GM12878 (cell line): ENCODE results near the gene MVP. TPM values are rescaled to one million over a fixed set of nuclear protein-coding genes. Genes with fewer than 3 reads are reported as not detected.

Source experiments
- ATAC-seq: fragments of 200-7000 bp; cut with Tn5 transposase; 3 replicates; pipeline ENCODE4 v1.9.1; 2020; ENCODE audit warnings: mild to moderate bottlenecking, moderate library complexity
- BruUV-seq: library from RNA; stranded (reverse); fragments of 400-500 nt; replicated peaks from 2 replicates; lab custom pipeline; 2021; lab: Mats Ljungman, UMichigan
- CTCF ChIA-PET: fragments of 300-600 bp; sonication (Branson Sonifier 250); formaldehyde crosslinking; extraction: SDS; loops from one replicate; lab custom pipeline; 2021; ENCODE audit warnings: inconsistent platforms; lab: Yijun Ruan, JAX
- POLR2A ChIA-PET: fragments of 350-600 bp; formaldehyde crosslinking; extraction: SDS; loops from one replicate; lab custom pipeline; 2021; ENCODE audit warnings: inconsistent platforms; lab: Charles Lee
- RAD21 ChIA-PET: fragments of 300-600 bp; sonication (Branson Sonifier 250); formaldehyde crosslinking; loops from one replicate; lab custom pipeline; 2023; ENCODE audit warnings: antibody characterized with exemption; ENCODE audit not compliant: unreplicated experiment; lab: Charles Lee
- SMC1A ChIA-PET: fragments of 300-600 bp; sonication (Branson Sonifier 250); formaldehyde crosslinking; loops from one replicate; lab custom pipeline; 2023; ENCODE audit not compliant: unreplicated experiment, uncharacterized antibody; lab: Charles Lee
- DNase-seq: peaks from one replicate; pipeline ENCODE4 v3.0.0-alpha.2; 2011; ENCODE audit warnings: low read depth, low spot score
- FAIRE-seq: peaks from 3 replicates; lab custom pipeline; 2011; peaks lifted over from hg19 to GRCh38; lab: Jason Lieb, UNC
- H2AFZ ChIP-seq: 2 replicates; pipeline ENCODE4 v1.6.0; 2011; ENCODE audit warnings: low read depth, low read length, control low read depth; ENCODE audit not compliant: control insufficient read depth
- H3K27ac ChIP-seq: 2 replicates; pipeline ENCODE4 v1.5.1; 2011; ENCODE audit warnings: control low read depth; ENCODE audit not compliant: control insufficient read depth, insufficient read depth
- H3K27me3 ChIP-seq, 2 experiments: replicated peaks in 1 of 2; 2 replicates each; pipeline versions ENCODE4 v1.6.0 to v1.6.1; 2011; ENCODE audit warnings: low read length in 1 of 2; ENCODE audit not compliant: control insufficient read depth in 2 of 2, insufficient read depth in 2 of 2
- H3K36me3 ChIP-seq, 2 experiments: 2 replicates each; pipeline ENCODE4 v1.5.1; 2011; ENCODE audit warnings: low read length in 1 of 2; ENCODE audit not compliant: control insufficient read depth in 2 of 2, insufficient read depth in 2 of 2
- H3K4me1 ChIP-seq: 2 replicates; pipeline ENCODE4 v1.6.1; 2011; ENCODE audit warnings: mild to moderate bottlenecking, low read length, moderate library complexity, mixed read lengths; ENCODE audit not compliant: control insufficient read depth, insufficient read depth
- H3K4me2 ChIP-seq: 2 replicates; pipeline ENCODE4 v1.6.0; 2011; ENCODE audit warnings: control low read depth; ENCODE audit not compliant: control insufficient read depth, insufficient read depth
- H3K4me3 ChIP-seq: fragments of 200-600 bp; sonication (generic); 2 replicates; pipeline ENCODE4 v1.5.1; 2016
- H3K79me2 ChIP-seq: 2 replicates; pipeline ENCODE4 v1.6.0; 2011; ENCODE audit warnings: low read length; ENCODE audit not compliant: control insufficient read depth, insufficient read depth
- H3K9ac ChIP-seq: 2 replicates; pipeline ENCODE4 v1.8.0; 2011; ENCODE audit warnings: low read length, control low read depth, mixed read lengths; ENCODE audit not compliant: control insufficient read depth, insufficient read depth
- H3K9me3 ChIP-seq: replicated peaks from 3 replicates; pipeline ENCODE4 v1.5.1; 2011; ENCODE audit warnings: mild to moderate bottlenecking, low read length; ENCODE audit not compliant: control insufficient read depth, insufficient read depth
- H4K20me1 ChIP-seq: 2 replicates; pipeline ENCODE4 v1.6.0; 2011; ENCODE audit not compliant: control insufficient read depth, insufficient read depth
- BHLHE40 ChIP-seq, 2 experiments: fragments of 450-650 bp in 1 of 2; IDR thresholded peaks; 2 replicates each; pipeline ENCODE4 v1.6.1; 2011 to 2017; ENCODE audit warnings: low read depth in 2 of 2, borderline replicate concordance in 1 of 2, improper control_type of control experiment in 1 of 2, low read length in 1 of 2, mild to moderate bottlenecking in 1 of 2
- BRCA1 ChIP-seq: IDR thresholded peaks from 2 replicates; pipeline ENCODE4 v1.6.1; 2011; ENCODE audit warnings: low read depth, low read length, improper control_type of control experiment
- HDAC6 ChIP-seq: fragments of 200-600 bp; sonication (generic); IDR thresholded peaks from one replicate; pipeline ENCODE4 v1.8.0; 2017; ENCODE audit warnings: antibody characterized with exemption; ENCODE audit not compliant: unreplicated experiment
- IKZF2 ChIP-seq, 2 experiments: fragments of 450-650 bp; IDR thresholded peaks; 2 replicates each; pipeline ENCODE4 v1.6.1; 2017; ENCODE audit warnings: mild to moderate bottlenecking in 2 of 2, moderate library complexity in 2 of 2
- MEF2A ChIP-seq: IDR thresholded peaks from 2 replicates; pipeline ENCODE4 v1.6.1; 2011; ENCODE audit warnings: low read depth, mild to moderate bottlenecking, low read length, moderate library complexity; ENCODE audit not compliant: insufficient read depth
- MEF2B ChIP-seq: fragments of 450-650 bp; IDR thresholded peaks from 2 replicates; pipeline ENCODE4 v1.6.1; 2018; ENCODE audit warnings: mild to moderate bottlenecking, moderate library complexity; ENCODE audit not compliant: partially characterized antibody, poor library complexity, severe bottlenecking
- NR2F1 ChIP-seq: fragments of 450-650 bp; conservative IDR thresholded peaks from 2 replicates; pipeline ENCODE4 v1.6.1; 2017; ENCODE audit warnings: mild to moderate bottlenecking
- RFX5 ChIP-seq: IDR thresholded peaks from 2 replicates; pipeline ENCODE4 v1.6.1; 2011; ENCODE audit warnings: low read depth, low read length, improper control_type of control experiment
- SIX5 ChIP-seq: IDR thresholded peaks from 2 replicates; pipeline ENCODE4 v1.6.1; 2011; ENCODE audit warnings: mild to moderate bottlenecking, low read depth, low read length, moderate library complexity; ENCODE audit not compliant: severe bottlenecking
- SRF ChIP-seq, 2 experiments: IDR thresholded peaks; 2 replicates each; pipeline ENCODE4 v1.6.1; 2011; ENCODE audit warnings: low read depth in 2 of 2, low read length in 2 of 2, mild to moderate bottlenecking in 1 of 2, moderate library complexity in 1 of 2
- SUPT20H ChIP-seq: IDR thresholded peaks from 2 replicates; pipeline ENCODE4 v1.6.1; 2011; ENCODE audit warnings: low read depth, mild to moderate bottlenecking, low read length, moderate library complexity, borderline replicate concordance; ENCODE audit not compliant: control insufficient read depth
- WRNIP1 ChIP-seq: IDR thresholded peaks from 2 replicates; pipeline ENCODE4 v1.6.1; 2011; ENCODE audit warnings: low read depth, low read length, improper control_type of control experiment, borderline replicate concordance
- ZNF384 ChIP-seq: IDR thresholded peaks from 2 replicates; pipeline ENCODE4 v1.6.1; 2012; ENCODE audit warnings: low read depth, mild to moderate bottlenecking, low read length, improper control_type of control experiment, borderline replicate concordance
- WGBS: methylation state at CpG from one replicate; pipeline ENCODE4 v1.1.6; 2016; ENCODE audit warnings: low lambda C conversion rate; ENCODE audit not compliant: insufficient replicate concordance, insufficient coverage; ENCODE audit errors: missing lambda C conversion rate; 5-methylcytosine and 5-hydroxymethylcytosine counted together
- in situ Hi-C: fragments of 300-500 bp; cut with MboI; formaldehyde crosslinking; loops from 9 replicates; pipeline ENCODE4 v1.14.3; 2018; ENCODE audit warnings: mixed read lengths
- intact Hi-C: fragments of 100-400 bp; cut with micrococcal nuclease; formaldehyde crosslinking; loops from one replicate; pipeline ENCODE4 v1.14.2; 2022; ENCODE audit not compliant: unreplicated experiment
- polyA plus RNA-seq, 11 experiments: library from polyadenylated mRNA; depleted of rRNA in 4 of 11; unstranded in 6 of 11; stranded (reverse) in 5 of 11; fragments of >200 nt; fragmentation: Nextera tagmentation in 4 of 11; fragmentation: Illumina TruSeq in 1 of 11; extraction: Ambion mirVana in 4 of 11; extraction: Trizol in 1 of 11; gene quantifications; 1 replicate in 1 of 11; 2 replicates in 10 of 11; pipeline versions ENCODE4 v1.2.1 to v1.2.3, GENCODE V29; 2011 to 2016; ENCODE audit warnings: inconsistent platforms in 2 of 11, missing spikeins in 2 of 11, low read depth in 1 of 11
- total RNA-seq, 4 experiments: library from RNA; depleted of rRNA in 3 of 4; stranded (reverse); fragments of >200 nt in 3 of 4; fragmentation: Illumina TruSeq in 1 of 4; extraction: Trizol in 1 of 4; gene quantifications; 2 replicates each; pipeline versions ENCODE4 v1.2.1 to v1.2.3, GENCODE V29; 2013 to 2021
- TF ChIP-seq, protein P1 (sequence below): fragments of 450-650 bp; IDR thresholded peaks from 2 replicates; pipeline ENCODE4 v1.6.1; 2014; ENCODE audit warnings: mild to moderate bottlenecking
- TF ChIP-seq, protein P2 (sequence below): IDR thresholded peaks from 2 replicates; pipeline ENCODE4 v1.6.1; 2011; ENCODE audit warnings: borderline replicate concordance, low read depth, mild to moderate bottlenecking, moderate library complexity, mixed read lengths, low read length; ENCODE audit not compliant: insufficient read depth; ENCODE audit errors: extremely low read length
- TF ChIP-seq, protein P3 (sequence below): fragments of 450-650 bp; IDR thresholded peaks from 2 replicates; pipeline ENCODE4 v1.6.1; 2017; ENCODE audit warnings: mild to moderate bottlenecking, low read depth, inconsistent platforms; ENCODE audit not compliant: poor library complexity, severe bottlenecking
- TF ChIP-seq, protein P4 (sequence below): IDR thresholded peaks from 2 replicates; pipeline ENCODE4 v1.6.1; 2011; ENCODE audit warnings: borderline replicate concordance, low read depth, mild to moderate bottlenecking, moderate library complexity, low read length; ENCODE audit not compliant: insufficient read depth, poor library complexity, severe bottlenecking

MVP gene
- total and polyA plus RNA-seq, 10 of the 15 experiments (the other 5 are each of a cell fraction or from before 2014, with no cell fraction given), result 0.98 to 74.2 (median 54.7) TPM

DNA sequence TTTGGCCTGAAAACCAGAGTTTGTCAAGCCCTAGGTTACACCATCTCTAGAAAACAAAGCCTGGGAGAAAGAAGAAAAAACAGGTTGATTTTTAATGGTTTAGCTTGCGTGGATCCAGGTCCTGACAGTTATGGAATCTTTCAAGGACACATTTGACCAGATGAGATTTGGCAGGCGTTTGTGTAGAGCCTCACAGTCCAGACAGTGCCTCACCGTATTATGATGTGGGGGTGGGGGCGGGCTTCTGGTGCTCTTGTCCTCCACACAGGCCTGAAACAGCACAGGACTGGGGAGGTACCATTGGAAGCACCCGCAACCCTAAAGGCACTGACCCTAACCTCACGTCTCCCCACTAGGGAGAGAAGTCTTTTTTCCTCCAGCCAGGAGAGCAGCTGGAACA is 19.6 kb downstream of the MVP start:
- WGBS, result 95% methylated on average over 6 of the region's 6 CpGs
- no peak overlapping the region for H2AFZ ChIP-seq
- ChIA-PET RAD21 (interaction anchor here (0.7 kb wide), 1 partner anchor 8 kb away, joined by 4 read pairs; no protein-coding TSS in a partner anchor), SMC1A (no interaction called here), POLR2A (interaction anchor here (0.7 kb wide), 2 partner anchors 21 to 112 kb away, joined by 4 read pairs; no protein-coding TSS in a partner anchor), CTCF (no interaction called here)
- in situ Hi-C loops (no loop called here), intact Hi-C loops (no loop called here)
- FAIRE-seq (no peak), ATAC-seq (no peak), DNase-seq (no peak)
- no peaks in the 10 kb centered on the region for H4K20me1 ChIP-seq
- H3K27me3 ChIP-seq, result no peaks in the 10 kb centered on the region
- no TSS peak for BruUV-seq
- H3K9me3 ChIP-seq, result no peaks in the 10 kb centered on the region
- no peak overlapping the region for H3K4me2 ChIP-seq
- TF ChIP-seq BRCA1 (no peak), IKZF2 (IDR thresholded peaks at IDR 0.05) (no peak), NR2F1 (no peak), SRF (IDR thresholded peaks at IDR 0.05; ENCODE audit: low read depth in 2 of 2, low read length in 2 of 2) (no peak), BHLHE40 (IDR thresholded peaks at IDR 0.05; ENCODE audit: borderline replicate concordance in 1 of 2, low read depth in 2 of 2, low read length in 1 of 2) (no peak), RFX5 (no peak), HDAC6 (no peak), ZNF384 (no peak), WRNIP1 (no peak), SIX5 (no peak), MEF2B (no peak), MEF2A (no peak), SUPT20H (no peak)
- TF ChIP-seq, protein P1, sequence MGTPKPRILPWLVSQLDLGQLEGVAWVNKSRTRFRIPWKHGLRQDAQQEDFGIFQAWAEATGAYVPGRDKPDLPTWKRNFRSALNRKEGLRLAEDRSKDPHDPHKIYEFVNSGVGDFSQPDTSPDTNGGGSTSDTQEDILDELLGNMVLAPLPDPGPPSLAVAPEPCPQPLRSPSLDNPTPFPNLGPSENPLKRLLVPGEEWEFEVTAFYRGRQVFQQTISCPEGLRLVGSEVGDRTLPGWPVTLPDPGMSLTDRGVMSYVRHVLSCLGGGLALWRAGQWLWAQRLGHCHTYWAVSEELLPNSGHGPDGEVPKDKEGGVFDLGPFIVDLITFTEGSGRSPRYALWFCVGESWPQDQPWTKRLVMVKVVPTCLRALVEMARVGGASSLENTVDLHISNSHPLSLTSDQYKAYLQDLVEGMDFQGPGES, result no peak
- TF ChIP-seq, protein P2, sequence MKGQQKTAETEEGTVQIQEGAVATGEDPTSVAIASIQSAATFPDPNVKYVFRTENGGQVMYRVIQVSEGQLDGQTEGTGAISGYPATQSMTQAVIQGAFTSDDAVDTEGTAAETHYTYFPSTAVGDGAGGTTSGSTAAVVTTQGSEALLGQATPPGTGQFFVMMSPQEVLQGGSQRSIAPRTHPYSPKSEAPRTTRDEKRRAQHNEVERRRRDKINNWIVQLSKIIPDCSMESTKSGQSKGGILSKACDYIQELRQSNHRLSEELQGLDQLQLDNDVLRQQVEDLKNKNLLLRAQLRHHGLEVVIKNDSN, result no peak
- TF ChIP-seq, protein P3, sequence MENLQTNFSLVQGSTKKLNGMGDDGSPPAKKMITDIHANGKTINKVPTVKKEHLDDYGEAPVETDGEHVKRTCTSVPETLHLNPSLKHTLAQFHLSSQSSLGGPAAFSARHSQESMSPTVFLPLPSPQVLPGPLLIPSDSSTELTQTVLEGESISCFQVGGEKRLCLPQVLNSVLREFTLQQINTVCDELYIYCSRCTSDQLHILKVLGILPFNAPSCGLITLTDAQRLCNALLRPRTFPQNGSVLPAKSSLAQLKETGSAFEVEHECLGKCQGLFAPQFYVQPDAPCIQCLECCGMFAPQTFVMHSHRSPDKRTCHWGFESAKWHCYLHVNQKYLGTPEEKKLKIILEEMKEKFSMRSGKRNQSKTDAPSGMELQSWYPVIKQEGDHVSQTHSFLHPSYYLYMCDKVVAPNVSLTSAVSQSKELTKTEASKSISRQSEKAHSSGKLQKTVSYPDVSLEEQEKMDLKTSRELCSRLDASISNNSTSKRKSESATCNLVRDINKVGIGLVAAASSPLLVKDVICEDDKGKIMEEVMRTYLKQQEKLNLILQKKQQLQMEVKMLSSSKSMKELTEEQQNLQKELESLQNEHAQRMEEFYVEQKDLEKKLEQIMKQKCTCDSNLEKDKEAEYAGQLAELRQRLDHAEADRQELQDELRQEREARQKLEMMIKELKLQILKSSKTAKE, result no peak
- TF ChIP-seq, protein P4, sequence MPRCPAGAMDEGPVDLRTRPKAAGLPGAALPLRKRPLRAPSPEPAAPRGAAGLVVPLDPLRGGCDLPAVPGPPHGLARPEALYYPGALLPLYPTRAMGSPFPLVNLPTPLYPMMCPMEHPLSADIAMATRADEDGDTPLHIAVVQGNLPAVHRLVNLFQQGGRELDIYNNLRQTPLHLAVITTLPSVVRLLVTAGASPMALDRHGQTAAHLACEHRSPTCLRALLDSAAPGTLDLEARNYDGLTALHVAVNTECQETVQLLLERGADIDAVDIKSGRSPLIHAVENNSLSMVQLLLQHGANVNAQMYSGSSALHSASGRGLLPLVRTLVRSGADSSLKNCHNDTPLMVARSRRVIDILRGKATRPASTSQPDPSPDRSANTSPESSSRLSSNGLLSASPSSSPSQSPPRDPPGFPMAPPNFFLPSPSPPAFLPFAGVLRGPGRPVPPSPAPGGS, result no peak
- peaks cover 6 to 8% of the 10 kb centered on the region in 2 experiments; a peak in 3 of 4 replicates for H3K36me3 ChIP-seq
- no peak overlapping the region for H3K27ac ChIP-seq
- H3K4me1 ChIP-seq, result no peaks in the 10 kb centered on the region
- no peak overlapping the region for H3K4me3 ChIP-seq
- no peaks in the 10 kb centered on the region for H3K79me2 ChIP-seq
- no peak overlapping the region for H3K9ac ChIP-seq
